Fibroblast of lung (primary cell): Measurements from ENCODE around the gene CDKN2A.

ENCODE experiments used
- CTCF ChIP-seq, 2 donors: IDR thresholded peaks in 1 of 2; conservative IDR thresholded peaks in 1 of 2; 1 replicate in 1 of 2; 2 replicates in 1 of 2; pipeline ENCODE4 v1.5.1; 2011 to 2012; ENCODE audit warnings: low read length in 2 of 2, control low read depth in 1 of 2, inconsistent platforms in 1 of 2, low read depth in 1 of 2, mild to moderate bottlenecking in 1 of 2
- EZH2 ChIP-seq: IDR thresholded peaks from 2 replicates; pipeline ENCODE4 v1.5.1; 2012; ENCODE audit warnings: low read length, control low read depth, mild to moderate bottlenecking; ENCODE audit errors: missing control alignments

GRCh38 chr9:21983561-21983935, 10.6 kb downstream of the CDKN2A start:
- no peak for TF ChIP-seq CTCF (conservative IDR thresholded peaks at IDR 0.05 in 1 of 2, IDR thresholded peaks at IDR 0.05 in 1 of 2; ENCODE audit: low read depth in 1 of 2, low read length in 2 of 2)
- no peak for TF ChIP-seq EZH2
